ENCODE measurements around the gene RXRB.
A peak's percentile ranks its signal among the peaks of the same experiment; 100 is the strongest.

Gene RXRB

DNA sequence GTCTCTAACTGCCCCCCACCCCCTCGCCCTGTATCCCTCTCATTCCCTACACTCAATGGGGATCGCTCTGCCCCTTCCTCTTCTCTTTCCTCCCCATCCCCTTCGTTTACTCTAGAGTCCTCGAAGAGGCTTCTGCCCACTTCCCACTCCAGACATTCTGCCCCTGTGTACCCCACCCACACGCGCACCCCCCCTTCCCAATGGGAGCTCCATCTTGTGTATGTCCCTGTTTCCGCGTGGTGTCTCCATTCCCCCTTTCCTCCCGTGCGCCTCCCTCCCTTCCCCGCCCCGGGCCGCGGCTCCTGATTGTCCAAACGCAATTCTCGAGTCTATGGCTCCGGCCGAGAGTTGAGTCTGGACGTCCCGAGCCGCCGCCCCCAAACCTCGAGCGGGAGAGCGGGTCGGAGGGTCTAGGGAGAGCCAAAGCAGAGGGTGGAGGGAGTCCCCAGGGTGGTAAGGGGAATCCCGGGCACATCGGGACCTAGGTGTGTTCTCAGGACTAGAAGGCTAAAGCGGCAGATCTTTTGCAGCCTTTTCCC lies 7.2 kb upstream of the RXRB start:
- H2AFZ ChIP-seq (ENCODE audit: low read length), result peak overlapping the region; percentile 83
- no peak for DNase-seq

DNA sequence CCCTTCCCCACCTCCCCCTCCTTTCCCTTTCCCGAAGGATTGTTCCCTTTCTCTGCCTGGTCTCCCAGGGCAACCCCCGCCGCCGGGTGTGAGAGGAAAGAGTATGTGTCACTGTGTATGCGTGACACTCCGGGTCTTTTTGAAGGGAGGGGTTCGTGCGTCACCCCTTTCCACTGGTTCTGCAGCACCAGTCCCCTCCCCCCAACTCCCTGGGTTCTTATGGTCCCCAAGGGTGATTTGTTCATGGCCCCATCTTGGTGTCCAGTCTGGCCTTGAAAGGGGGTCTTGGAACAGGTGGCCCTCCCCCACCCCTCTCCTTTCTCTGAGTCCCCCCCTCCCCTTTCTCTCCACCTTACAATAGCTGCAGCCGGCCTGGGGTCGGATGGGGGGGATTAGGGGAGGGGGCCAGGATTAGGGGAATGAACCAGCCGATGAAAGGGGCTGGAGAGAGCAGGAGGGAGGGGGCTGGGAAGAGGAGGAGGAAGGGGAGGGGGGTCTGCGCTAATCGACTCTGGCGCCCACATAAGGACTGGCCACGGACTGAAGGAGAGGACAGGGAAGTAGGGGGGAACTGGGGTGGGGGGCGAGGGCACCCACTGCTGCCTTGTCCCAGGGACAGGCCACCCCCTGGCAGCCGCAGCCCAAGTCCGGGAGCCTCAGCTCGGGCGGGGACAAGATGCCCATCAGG lies 6.5 kb upstream of the RXRB start:
- TF ChIP-seq, protein P1, sequence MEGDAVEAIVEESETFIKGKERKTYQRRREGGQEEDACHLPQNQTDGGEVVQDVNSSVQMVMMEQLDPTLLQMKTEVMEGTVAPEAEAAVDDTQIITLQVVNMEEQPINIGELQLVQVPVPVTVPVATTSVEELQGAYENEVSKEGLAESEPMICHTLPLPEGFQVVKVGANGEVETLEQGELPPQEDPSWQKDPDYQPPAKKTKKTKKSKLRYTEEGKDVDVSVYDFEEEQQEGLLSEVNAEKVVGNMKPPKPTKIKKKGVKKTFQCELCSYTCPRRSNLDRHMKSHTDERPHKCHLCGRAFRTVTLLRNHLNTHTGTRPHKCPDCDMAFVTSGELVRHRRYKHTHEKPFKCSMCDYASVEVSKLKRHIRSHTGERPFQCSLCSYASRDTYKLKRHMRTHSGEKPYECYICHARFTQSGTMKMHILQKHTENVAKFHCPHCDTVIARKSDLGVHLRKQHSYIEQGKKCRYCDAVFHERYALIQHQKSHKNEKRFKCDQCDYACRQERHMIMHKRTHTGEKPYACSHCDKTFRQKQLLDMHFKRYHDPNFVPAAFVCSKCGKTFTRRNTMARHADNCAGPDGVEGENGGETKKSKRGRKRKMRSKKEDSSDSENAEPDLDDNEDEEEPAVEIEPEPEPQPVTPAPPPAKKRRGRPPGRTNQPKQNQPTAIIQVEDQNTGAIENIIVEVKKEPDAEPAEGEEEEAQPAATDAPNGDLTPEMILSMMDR (IDR thresholded peaks at IDR 0.05; ENCODE audit: low read length), result no peak
- TF ChIP-seq EZH2phosphoT487 (IDR thresholded peaks at IDR 0.05; ENCODE audit: low read length) (no peak), EZH2 (optimal IDR thresholded peaks at IDR 0.05; ENCODE audit: low read depth, low read length) (no peak)
- H3K27ac ChIP-seq (ENCODE audit: low read length), result no peak overlapping the region
- H3F3A ChIP-seq (ENCODE audit: insufficient read depth, low read length), result peaks cover 11% of the 10 kb centered on the region; the same call in 1 of the 2 replicates
- no peaks in the 10 kb centered on the region for H3K9me3 ChIP-seq (replicated peaks; ENCODE audit: insufficient read depth, low read length)
- H2AFZ ChIP-seq (ENCODE audit: low read length), result no peak overlapping the region
- peaks cover 28% of the 10 kb centered on the region for H3K4me1 ChIP-seq (ENCODE audit: low read length)
- H4K20me1 ChIP-seq (ENCODE audit: insufficient read depth, low read length), result no peaks in the 10 kb centered on the region
- H3K79me2 ChIP-seq (ENCODE audit: low read length), result peaks cover 10% of the 10 kb centered on the region
- H3K9ac ChIP-seq (ENCODE audit: low read length), result no peak overlapping the region
- H3K4me2 ChIP-seq (ENCODE audit: low read depth, low read length), result peak overlapping the region; percentile 91
- H3K4me3 ChIP-seq (ENCODE audit: low read length), result no peak overlapping the region
- DNase-seq, result no peak
- no peaks in the 10 kb centered on the region for H3K36me3 ChIP-seq (replicated peaks; ENCODE audit: insufficient read depth, low read length)
- no peaks in the 10 kb centered on the region for H3K9me2 ChIP-seq (replicated peaks; ENCODE audit: insufficient read depth, low read length)
- no peaks in the 10 kb centered on the region for H3K27me3 ChIP-seq (replicated peaks; ENCODE audit: insufficient read depth, low read length)

More for the DNA sequence above, 7.2 kb upstream of the RXRB start:
- peak overlapping the region; percentile 52; the same call in 1 of the 2 replicates for H3K27ac ChIP-seq (ENCODE audit: low read length)
- no peaks in the 10 kb centered on the region for H3K27me3 ChIP-seq (replicated peaks; ENCODE audit: insufficient read depth, low read length)
- H3K36me3 ChIP-seq (replicated peaks; ENCODE audit: insufficient read depth, low read length), result no peaks in the 10 kb centered on the region
- peaks cover 22% of the 10 kb centered on the region for H3K4me1 ChIP-seq (ENCODE audit: low read length)
- 0 out of 2 replicates have a peak, but pooled peaks cover 3% of the 10 kb centered on the region for H3K79me2 ChIP-seq (ENCODE audit: low read length)
- no peaks in the 10 kb centered on the region for H3K9me2 ChIP-seq (replicated peaks; ENCODE audit: insufficient read depth, low read length)
- H4K20me1 ChIP-seq (ENCODE audit: insufficient read depth, low read length), result no peaks in the 10 kb centered on the region
- no peaks in the 10 kb centered on the region for H3K9me3 ChIP-seq (replicated peaks; ENCODE audit: insufficient read depth, low read length)
- H3K9ac ChIP-seq (ENCODE audit: low read length), result peak overlapping the region; percentile 94
- peak overlapping the region; percentile 81 for H3K4me3 ChIP-seq (ENCODE audit: low read length)
- peak overlapping the region; percentile 91 for H3K4me2 ChIP-seq (ENCODE audit: low read depth, low read length)
- peaks cover 11% of the 10 kb centered on the region; the same call in 1 of the 2 replicates for H3F3A ChIP-seq (ENCODE audit: insufficient read depth, low read length)
- TF ChIP-seq EZH2phosphoT487 (IDR thresholded peaks at IDR 0.05; ENCODE audit: low read length) (no peak), EZH2 (optimal IDR thresholded peaks at IDR 0.05; ENCODE audit: low read depth, low read length) (no peak)
- TF ChIP-seq, protein P1 (IDR thresholded peaks at IDR 0.05; ENCODE audit: low read length), result no peak

DNA sequence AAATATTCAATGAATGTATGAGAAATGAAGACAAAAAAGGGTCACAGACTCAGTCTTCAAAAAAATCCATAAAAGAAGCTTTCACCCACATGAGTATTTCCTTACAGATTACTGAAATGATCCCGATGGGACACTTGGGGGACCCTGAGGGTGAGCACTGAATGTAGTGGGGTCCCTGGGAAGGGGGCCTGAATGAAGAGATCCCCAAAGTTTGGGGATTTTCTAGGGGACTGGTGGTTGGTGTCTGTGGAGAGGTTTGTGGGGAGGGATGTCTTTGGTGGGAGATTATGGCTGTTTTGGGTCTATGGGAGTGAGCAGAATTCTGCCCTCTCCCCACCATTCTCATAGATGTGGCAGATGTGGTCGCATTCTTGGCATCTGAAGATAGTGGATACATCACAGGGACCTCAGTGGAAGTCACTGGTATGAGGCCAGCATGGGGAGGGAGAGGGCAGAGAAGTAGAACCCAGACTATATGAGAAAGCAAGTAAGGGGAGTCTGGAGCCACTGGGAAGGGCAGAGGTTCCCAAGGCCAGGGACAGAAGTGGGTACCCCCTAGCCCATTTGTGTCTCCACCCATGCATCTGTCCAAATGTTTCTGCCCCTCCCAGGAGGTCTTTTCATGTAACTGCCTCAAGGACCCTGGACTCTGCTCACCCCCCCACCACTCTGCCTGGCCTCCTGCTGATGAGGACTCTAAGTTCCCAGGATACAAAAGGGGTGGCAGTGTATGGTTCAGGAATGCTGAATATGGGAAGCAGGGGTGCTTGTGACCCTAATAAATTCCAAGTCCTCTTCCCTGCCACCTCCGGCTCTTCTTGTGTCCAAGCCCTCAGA lies 5.8 kb upstream of the RXRB start:
- TF ChIP-seq, protein P1 (IDR thresholded peaks at IDR 0.05; ENCODE audit: low read length), result no peak
- TF ChIP-seq EZH2phosphoT487 (IDR thresholded peaks at IDR 0.05; ENCODE audit: low read length), result no peak
- peaks cover 17% of the 10 kb centered on the region for H3K79me2 ChIP-seq (ENCODE audit: low read length)
- DNase-seq, result no peak
- H3K27ac ChIP-seq (ENCODE audit: low read length), result no peak overlapping the region
- no peak overlapping the region for H3K9ac ChIP-seq (ENCODE audit: low read length)
- H3K4me2 ChIP-seq (ENCODE audit: low read depth, low read length), result no peak overlapping the region
- H3K36me3 ChIP-seq (replicated peaks; ENCODE audit: insufficient read depth, low read length), result no peaks in the 10 kb centered on the region
- peaks cover 36% of the 10 kb centered on the region for H3K4me1 ChIP-seq (ENCODE audit: low read length)
- no peak overlapping the region for H3K4me3 ChIP-seq (ENCODE audit: low read length)
- no peaks in the 10 kb centered on the region for H4K20me1 ChIP-seq (ENCODE audit: insufficient read depth, low read length)
- H3K27me3 ChIP-seq (replicated peaks; ENCODE audit: insufficient read depth, low read length), result no peaks in the 10 kb centered on the region
- H3F3A ChIP-seq (ENCODE audit: insufficient read depth, low read length), result peaks cover 11% of the 10 kb centered on the region; the same call in 1 of the 2 replicates
- H3K9me3 ChIP-seq (replicated peaks; ENCODE audit: insufficient read depth, low read length), result no peaks in the 10 kb centered on the region
- no peak overlapping the region for H2AFZ ChIP-seq (ENCODE audit: low read length)
- H3K9me2 ChIP-seq (replicated peaks; ENCODE audit: insufficient read depth, low read length), result no peaks in the 10 kb centered on the region
